MM.1S (cell line): ENCODE measurements around the gene TBC1D5.

Source experiments
- DNase-seq: peaks from one replicate; pipeline ENCODE4 v3.0.0-alpha.2; 2015
- H2AFZ ChIP-seq: fragments of 300-600 bp; sonication (generic); 2 replicates; pipeline ENCODE4 v1.6.0; 2016; ENCODE audit warnings: antibody characterized with exemption, low read length
- H3F3A ChIP-seq: fragments of 300-600 bp; sonication (generic); 2 replicates; pipeline ENCODE4 v1.6.1; 2016; ENCODE audit warnings: mild to moderate bottlenecking, antibody characterized with exemption, low read length, moderate library complexity, mixed read lengths; ENCODE audit not compliant: insufficient read depth
- H3K27ac ChIP-seq: fragments of 300-600 bp; sonication (generic); 2 replicates; pipeline ENCODE4 v1.5.1; 2016; ENCODE audit warnings: mild to moderate bottlenecking, low read length
- H3K27me3 ChIP-seq: fragments of 300-600 bp; sonication (generic); replicated peaks from 2 replicates; pipeline ENCODE4 v1.6.0; 2016; ENCODE audit warnings: low read length; ENCODE audit not compliant: insufficient read depth
- H3K36me3 ChIP-seq: fragments of 300-600 bp; sonication (generic); replicated peaks from 2 replicates; pipeline ENCODE4 v1.6.1; 2016; ENCODE audit warnings: mild to moderate bottlenecking, low read length, mixed read lengths; ENCODE audit not compliant: insufficient read depth
- H3K4me1 ChIP-seq: fragments of 300-600 bp; sonication (generic); 2 replicates; pipeline ENCODE4 v1.6.1; 2016; ENCODE audit warnings: low read length, mixed read lengths
- H3K4me2 ChIP-seq: fragments of 300-600 bp; sonication (generic); 2 replicates; pipeline ENCODE4 v1.6.0; 2016; ENCODE audit warnings: low read depth, low read length
- H3K4me3 ChIP-seq: fragments of 300-600 bp; sonication (generic); 2 replicates; pipeline ENCODE4 v1.5.1; 2016; ENCODE audit warnings: low read length, mixed read lengths
- H3K79me2 ChIP-seq: fragments of 300-600 bp; sonication (generic); 2 replicates; pipeline ENCODE4 v1.6.1; 2016; ENCODE audit warnings: mixed run types, low read length, mixed read lengths
- H3K9ac ChIP-seq: fragments of 300-600 bp; sonication (generic); 2 replicates; pipeline ENCODE4 v1.6.1; 2016; ENCODE audit warnings: low read length, mixed read lengths
- H3K9me2 ChIP-seq: fragments of 300-600 bp; sonication (generic); replicated peaks from 2 replicates; pipeline ENCODE4 v1.6.1; 2016; ENCODE audit warnings: mild to moderate bottlenecking, low read length, mixed read lengths; ENCODE audit not compliant: insufficient read depth
- H3K9me3 ChIP-seq: fragments of 300-600 bp; sonication (generic); replicated peaks from 2 replicates; pipeline ENCODE4 v1.6.1; 2016; ENCODE audit warnings: mild to moderate bottlenecking, low read length, mixed read lengths; ENCODE audit not compliant: insufficient read depth
- H4K20me1 ChIP-seq: fragments of 300-600 bp; sonication (generic); 2 replicates; pipeline ENCODE4 v1.6.1; 2016; ENCODE audit warnings: mild to moderate bottlenecking, low read length, moderate library complexity, mixed read lengths; ENCODE audit not compliant: insufficient read depth
- CTCF ChIP-seq: fragments of 300-600 bp; sonication (generic); IDR thresholded peaks from 2 replicates; pipeline ENCODE4 v1.5.1; 2016; ENCODE audit warnings: antibody characterized with exemption, low read length, mixed read lengths
- EZH2 ChIP-seq: fragments of 300-600 bp; sonication (generic); optimal IDR thresholded peaks from 2 replicates; pipeline ENCODE3; 2017; ENCODE audit warnings: low read depth, mild to moderate bottlenecking, antibody characterized with exemption, low read length, mixed read lengths
- EZH2phosphoT487 ChIP-seq: fragments of 300-600 bp; sonication (generic); IDR thresholded peaks from 2 replicates; pipeline ENCODE4 v1.6.1; 2018; ENCODE audit warnings: antibody characterized with exemption, low read length

Gene TBC1D5

GRCh38 chr3:17431484-17432045, 310.9 kb downstream of the TBC1D5 start:
- Histone ChIP-seq H3K9ac (no peak overlapping the region), H3K36me3 (no peaks in the 10 kb centered on the region), H3K27ac (no peak overlapping the region), H3K79me2 (no peaks in the 10 kb centered on the region), H4K20me1 (no peaks in the 10 kb centered on the region), H3K4me1 (no peaks in the 10 kb centered on the region), H3K9me2 (no peaks in the 10 kb centered on the region), H3K27me3 (no peaks in the 10 kb centered on the region), H2AFZ (no peak overlapping the region), H3F3A (no peaks in the 10 kb centered on the region), H3K4me3 (no peak overlapping the region), H3K9me3 (no peaks in the 10 kb centered on the region), H3K4me2 (no peak overlapping the region)
- TF ChIP-seq CTCF (no peak), EZH2phosphoT487 (no peak), EZH2 (no peak)
- DNase-seq = no peak

- Histone ChIP-seq H3K4me2 (no peak overlapping the region), H3K9me2 (no peaks in the 10 kb centered on the region), H3K4me1 (no peaks in the 10 kb centered on the region), H3K79me2 (no peaks in the 10 kb centered on the region), H3K27ac (no peak overlapping the region), H4K20me1 (no peaks in the 10 kb centered on the region), H3K9ac (no peak overlapping the region), H3K4me3 (no peak overlapping the region), H2AFZ (no peak overlapping the region), H3K36me3 (no peaks in the 10 kb centered on the region), H3F3A (no peaks in the 10 kb centered on the region), H3K27me3 (no peaks in the 10 kb centered on the region), H3K9me3 (no peaks in the 10 kb centered on the region)
- TF ChIP-seq CTCF = peak; percentile 39
- no peak for TF ChIP-seq EZH2phosphoT487
- DNase-seq = peak; percentile 33
Measured at GRCh38 chr3:17431004-17431403, 311.4 kb downstream of the TBC1D5 start.

- no peak for TF ChIP-seq CTCF
- no peak for TF ChIP-seq EZH2
- no peak for TF ChIP-seq EZH2phosphoT487
- no peak overlapping the region for H3K4me3 ChIP-seq
- no peaks in the 10 kb centered on the region for H3K79me2 ChIP-seq
Measured at GRCh38 chr3:17430582-17430981, 311.8 kb downstream of the TBC1D5 start.

More at GRCh38 chr3:17430582-17430981, 311.8 kb downstream of the TBC1D5 start:
- Histone ChIP-seq H3K27me3 (no peaks in the 10 kb centered on the region), H3F3A (no peaks in the 10 kb centered on the region), H3K4me1 (no peaks in the 10 kb centered on the region), H2AFZ (no peak overlapping the region), H3K9me3 (no peaks in the 10 kb centered on the region), H3K27ac (no peak overlapping the region), H3K36me3 (no peaks in the 10 kb centered on the region), H4K20me1 (no peaks in the 10 kb centered on the region), H3K4me2 (no peak overlapping the region), H3K9ac (no peak overlapping the region), H3K9me2 (no peaks in the 10 kb centered on the region)
- no peak for DNase-seq
